GM18505 (cell line): ENCODE results near the gene ACP5.
"Not testable (repeated sequence)": the region's sequence is repeated elsewhere in the genome, so short reads cannot be mapped to it uniquely, and the experiment has no call there.

Source experiments
- ATAC-seq: cut with Tn5 transposase; IDR thresholded peaks from one replicate; pipeline ENCODE4 v1.9.1; 2021; ENCODE audit not compliant: unreplicated experiment
- POLR2A ChIP-seq: IDR thresholded peaks from 4 replicates; pipeline ENCODE4 v1.6.1; 2011; ENCODE audit warnings: borderline replicate concordance; ENCODE audit not compliant: insufficient read depth, insufficient read length; ENCODE audit errors: extremely low read depth

Gene ACP5

GRCh38 chr19:11577451-11578257 is at the start of gene ACP5:
Gene ACP5 (minus strand): TSS chr19:11577645. CDS start chr19:11577317, 328 bp downstream.
- no peak for ATAC-seq
- TF ChIP-seq POLR2A, result no peak

GRCh38 chr19:11626252-11626651 is 48.8 kb upstream of the ACP5 start:
- ATAC-seq, result no peak
- TF ChIP-seq POLR2A, result no peak

- no peak for TF ChIP-seq POLR2A
- no peak for ATAC-seq
Measured at GRCh38 chr19:11624069-11624463, 46.6 kb upstream of the ACP5 start.

GRCh38 chr19:11622401-11622800 is 45.0 kb upstream of the ACP5 start:
- ATAC-seq, result not testable (repeated sequence)

- no peak for TF ChIP-seq POLR2A
- ATAC-seq, result no peak
Measured at GRCh38 chr19:11620553-11620952, 43.1 kb upstream of the ACP5 start.

- ATAC-seq, result no peak
- no peak for TF ChIP-seq POLR2A
Measured at GRCh38 chr19:11617180-11618062, 40.0 kb upstream of the ACP5 start.

GRCh38 chr19:11612816-11613511 is 35.5 kb upstream of the ACP5 start:
- no peak for TF ChIP-seq POLR2A
- ATAC-seq, result no peak

GRCh38 chr19:11611730-11612129 is 34.3 kb upstream of the ACP5 start:
- TF ChIP-seq POLR2A, result no peak
- no peak for ATAC-seq

- ATAC-seq, result no peak
- TF ChIP-seq POLR2A, result no peak
Measured at GRCh38 chr19:11606484-11606883, 29.0 kb upstream of the ACP5 start.

GRCh38 chr19:11599704-11600103 is 22.3 kb upstream of the ACP5 start:
- not testable (repeated sequence) for ATAC-seq

GRCh38 chr19:11598746-11599145 is 21.3 kb upstream of the ACP5 start:
- ATAC-seq, result no peak
- no peak for TF ChIP-seq POLR2A

- ATAC-seq, result no peak
- no peak for TF ChIP-seq POLR2A
Measured at GRCh38 chr19:11598103-11598483, 20.6 kb upstream of the ACP5 start.
